GM23338 (cell line): Measurements from ENCODE around the gene LNX1. TPM values are rescaled to one million over a fixed set of nuclear protein-coding genes. Genes with fewer than 3 reads are reported as not detected.

Experiments used
- ATAC-seq: fragments of 200-7000 bp; cut with Tn5 transposase; 3 replicates; pipeline ENCODE4 v1.9.1; 2020
- DNase-seq: peaks from one replicate; pipeline ENCODE4 v3.0.0-alpha.2; 2015; ENCODE audit warnings: low spot score
- H2AFZ ChIP-seq: fragments of 200-600 bp; sonication (generic); 2 replicates; pipeline ENCODE4 v1.8.0; 2016; ENCODE audit warnings: antibody characterized with exemption, mild to moderate bottlenecking, moderate library complexity
- H3F3A ChIP-seq: fragments of 200-600 bp; sonication (generic); replicated peaks from 2 replicates; pipeline ENCODE4 v1.8.0; 2017; ENCODE audit warnings: antibody characterized with exemption, mixed run types, low read depth
- H3K27ac ChIP-seq: fragments of 200-600 bp; sonication (generic); 2 replicates; pipeline ENCODE4 v1.6.1; 2016; ENCODE audit warnings: low read depth
- H3K27me3 ChIP-seq: fragments of 200-600 bp; sonication (generic); 2 replicates; pipeline ENCODE4 v1.8.0; 2016; ENCODE audit warnings: mild to moderate bottlenecking, mixed run types, moderate library complexity; ENCODE audit not compliant: insufficient read depth
- H3K36me3 ChIP-seq: fragments of 200-600 bp; sonication (generic); 2 replicates; pipeline ENCODE4 v1.8.0; 2016; ENCODE audit warnings: mild to moderate bottlenecking; ENCODE audit not compliant: insufficient read depth
- H3K4me1 ChIP-seq: fragments of 200-600 bp; sonication (generic); 2 replicates; pipeline ENCODE4 v1.8.0; 2016; ENCODE audit warnings: mild to moderate bottlenecking, moderate library complexity; ENCODE audit not compliant: insufficient read depth
- H3K4me2 ChIP-seq: fragments of 200-600 bp; sonication (generic); 2 replicates; pipeline ENCODE4 v1.7.1; 2017; ENCODE audit warnings: mixed run types
- H3K4me3 ChIP-seq: fragments of 200-600 bp; sonication (generic); 2 replicates; pipeline ENCODE4 v1.6.1; 2016; ENCODE audit warnings: mixed run types
- H3K79me2 ChIP-seq: fragments of 200-600 bp; sonication (generic); replicated peaks from 2 replicates; pipeline ENCODE4 v1.8.0; 2017; ENCODE audit warnings: mild to moderate bottlenecking; ENCODE audit not compliant: insufficient read depth
- H3K9me2 ChIP-seq: fragments of 200-600 bp; sonication (generic); 2 replicates; pipeline ENCODE4 v1.8.0; 2017; ENCODE audit not compliant: insufficient read depth
- H4K20me1 ChIP-seq: fragments of 200-600 bp; sonication (generic); replicated peaks from 2 replicates; pipeline ENCODE4 v1.8.0; 2017; ENCODE audit warnings: mild to moderate bottlenecking; ENCODE audit not compliant: insufficient read depth
- H3K27ac Mint-ChIP-seq: 2 replicates; pipeline ENCODE4 v1.8.0; 2020; ENCODE audit warnings: inconsistent platforms, mild to moderate bottlenecking, moderate library complexity, mixed read lengths
- H3K27me3 Mint-ChIP-seq: 3 replicates; pipeline ENCODE4 v1.8.0; 2022; ENCODE audit warnings: low read depth, mild to moderate bottlenecking, moderate library complexity, mixed read lengths, inconsistent platforms; ENCODE audit not compliant: insufficient read depth, poor library complexity
- H3K36me3 Mint-ChIP-seq: 3 replicates; pipeline ENCODE4 v1.8.0; 2021; ENCODE audit warnings: low read depth, mild to moderate bottlenecking, inconsistent platforms, moderate library complexity, mixed read lengths
- H3K4me1 Mint-ChIP-seq: 3 replicates; pipeline ENCODE4 v1.8.0; 2020; ENCODE audit warnings: mild to moderate bottlenecking, inconsistent platforms, mixed read lengths
- H3K4me3 Mint-ChIP-seq: 3 replicates; pipeline ENCODE4 v1.8.0; 2021; ENCODE audit warnings: moderate library complexity, mild to moderate bottlenecking, inconsistent platforms, mixed read lengths
- H3K9me3 Mint-ChIP-seq: 3 replicates; pipeline ENCODE4 v1.8.0; 2020; ENCODE audit warnings: moderate library complexity, mild to moderate bottlenecking, inconsistent platforms, mixed read lengths
- CTCF ChIP-seq, 2 experiments: fragments of 200-600 bp in 1 of 2; sonication (generic) in 1 of 2; conservative IDR thresholded peaks; 2 replicates each; pipeline versions ENCODE4 v1.5.1 to v1.6.1; 2016 to 2017; ENCODE audit warnings: antibody characterized with exemption in 2 of 2, low read depth in 2 of 2, mild to moderate bottlenecking in 2 of 2, moderate library complexity in 1 of 2
- ETS1 ChIP-seq: IDR thresholded peaks from 2 replicates; pipeline ENCODE4 v1.6.1; 2016; ENCODE audit warnings: antibody characterized with exemption
- EZH2 ChIP-seq: fragments of 200-600 bp; sonication (generic); IDR thresholded peaks from one replicate; pipeline ENCODE4 v1.8.0; 2017; ENCODE audit warnings: antibody characterized with exemption, mild to moderate bottlenecking, low read depth; ENCODE audit not compliant: unreplicated experiment
- NANOG ChIP-seq: IDR thresholded peaks from 2 replicates; pipeline ENCODE4 v1.6.1; 2016; ENCODE audit warnings: antibody characterized with exemption, borderline replicate concordance
- POLR2AphosphoS5 ChIP-seq: IDR thresholded peaks from 2 replicates; pipeline ENCODE4 v1.6.1; 2016; ENCODE audit warnings: antibody characterized with exemption, low read depth
- REST ChIP-seq: IDR thresholded peaks from one replicate; pipeline ENCODE4 v1.6.1; 2018; ENCODE audit warnings: antibody characterized with exemption; ENCODE audit not compliant: unreplicated experiment
- ZNF331 ChIP-seq: fragments of 250-450 bp; sonication (Bioruptor Pico); IDR thresholded peaks from 2 replicates; pipeline ENCODE4 v1.5.0; 2020; ENCODE audit warnings: low read depth, mild to moderate bottlenecking, moderate library complexity
- ZNF462 ChIP-seq: fragments of 250-450 bp; sonication (Bioruptor Pico); IDR thresholded peaks from 2 replicates; pipeline ENCODE4 v1.5.0; 2020; ENCODE audit warnings: mild to moderate bottlenecking, moderate library complexity
- polyA plus RNA-seq: library from polyadenylated mRNA; unstranded; fragments of >200 nt; fragmentation: Nextera tagmentation; extraction: Ambion mirVana; gene quantifications from 2 replicates; pipeline ENCODE4 v1.2.1, GENCODE V29; 2016
- total RNA-seq: library from RNA; depleted of rRNA; stranded (reverse); fragments of >200 nt; shearing (Covaris generic); gene quantifications from 2 replicates; pipeline ENCODE4 v1.2.3, GENCODE V29; 2014

Gene LNX1
- total and polyA plus RNA-seq, 2 experiments from 2014 or later, result 5.4 to 6.4 TPM

GRCh38 chr4:53424280-53424679, 167.0 kb downstream of the LNX1 start (continued):
- TF ChIP-seq ZNF462 (CRISPR knock-in tag) (no peak), NANOG (no peak), POLR2AphosphoS5 (no peak)

GRCh38 chr4:53422367-53422766, 168.9 kb downstream of the LNX1 start:
- Histone ChIP-seq H3K4me3 (no peak overlapping the region), H3K27ac (no peak overlapping the region), H3K36me3 (no peaks in the 10 kb centered on the region; the same call in 1 of the 2 replicates), H3K27me3 (no peaks in the 10 kb centered on the region), H3K4me1 (no peaks in the 10 kb centered on the region), H3K4me2 (no peak overlapping the region), H3F3A (no peaks in the 10 kb centered on the region), H2AFZ (no peak overlapping the region), H3K79me2 (no peaks in the 10 kb centered on the region), H3K9me2 (no peaks in the 10 kb centered on the region), H4K20me1 (peaks cover 5% of the 10 kb centered on the region; the same call in 1 of the 2 replicates)
- Mint-ChIP-seq H3K4me1 (no peaks in the 10 kb centered on the region), H3K27ac (no peak overlapping the region), H3K4me3 (no peak overlapping the region), H3K36me3 (peaks cover 3% of the 10 kb centered on the region; the same call in 1 of the 3 replicates), H3K9me3 (no peaks in the 10 kb centered on the region), H3K27me3 (peaks cover 3% of the 10 kb centered on the region)
- no peak for ATAC-seq
- no peak for DNase-seq
- TF ChIP-seq ZNF331 (CRISPR knock-in tag) (no peak), REST (no peak), POLR2AphosphoS5 (no peak), NANOG (no peak), ETS1 (no peak), CTCF (conservative IDR thresholded peaks at IDR 0.05; ENCODE audit: low read depth in 2 of 2) (no peak), EZH2 (no peak)
